NCI-H526 treated with DMSO at 0.1 percent for 48 hours (cell line): Measurements from ENCODE around the gene SLC24A3.

ENCODE experiments used
- DNase-seq: peaks from one replicate; lab custom pipeline; 2025; lab: John Stamatoyannopoulos, UW

The SLC24A3 gene

GRCh38 chr20:19427480-19427879, 215.0 kb downstream of the SLC24A3 start:
- no peak for DNase-seq

- DNase-seq: no peak
Observed at GRCh38 chr20:19427913-19428312, 215.5 kb downstream of the SLC24A3 start.

- DNase-seq: no peak
Observed at GRCh38 chr20:19428324-19428723, 215.9 kb downstream of the SLC24A3 start.

- DNase-seq: no peak
Observed at GRCh38 chr20:19429538-19429937, 217.1 kb downstream of the SLC24A3 start.

- no peak for DNase-seq
Observed at GRCh38 chr20:19430641-19431315, 218.3 kb downstream of the SLC24A3 start.

GRCh38 chr20:19431316-19431700, 218.9 kb downstream of the SLC24A3 start:
- DNase-seq: no peak

GRCh38 chr20:19431906-19432305, 219.5 kb downstream of the SLC24A3 start:
- no peak for DNase-seq

- no peak for DNase-seq
Observed at GRCh38 chr20:19433371-19434350, 221.2 kb downstream of the SLC24A3 start.

- DNase-seq: no peak
Observed at GRCh38 chr20:19435316-19435715, 222.9 kb downstream of the SLC24A3 start.

GRCh38 chr20:19435821-19436220, 223.4 kb downstream of the SLC24A3 start:
- no peak for DNase-seq

GRCh38 chr20:19438488-19438887, 226.0 kb downstream of the SLC24A3 start:
- DNase-seq: no peak

GRCh38 chr20:19440660-19441527, 228.5 kb downstream of the SLC24A3 start:
- no peak for DNase-seq

GRCh38 chr20:19446246-19446645, 233.8 kb downstream of the SLC24A3 start:
- DNase-seq: no peak

- no peak for DNase-seq
Observed at GRCh38 chr20:19448632-19449031, 236.2 kb downstream of the SLC24A3 start.

GRCh38 chr20:19449051-19449450, 236.6 kb downstream of the SLC24A3 start:
- no peak for DNase-seq

GRCh38 chr20:19451231-19451922, 238.9 kb downstream of the SLC24A3 start:
- DNase-seq: no peak

- no peak for DNase-seq
Observed at GRCh38 chr20:19451923-19452295, 239.5 kb downstream of the SLC24A3 start.

- no peak for DNase-seq
Observed at GRCh38 chr20:19453410-19453809, 241.0 kb downstream of the SLC24A3 start.

GRCh38 chr20:19453862-19454261, 241.4 kb downstream of the SLC24A3 start:
- no peak for DNase-seq

GRCh38 chr20:19456595-19457395, 244.4 kb downstream of the SLC24A3 start:
- no peak for DNase-seq

GRCh38 chr20:19457611-19458010, 245.2 kb downstream of the SLC24A3 start:
- DNase-seq: no peak
